ENCODE data around the gene GRIK1. TPM values are rescaled to one million over a fixed set of nuclear protein-coding genes. Genes with fewer than 3 reads are reported as not detected.

Gene GRIK1
- total RNA-seq, 1 donor from 2014 or later = not detected

Other genes starting within 250 kb of the GRIK1 start
- gene CLDN17, start 226.8 kb upstream of the GRIK1 start, total RNA-seq = not detected in 2 replicates